ENCODE results near the gene TPST1.
"Not testable (repeated sequence)": the region's sequence is repeated elsewhere in the genome, so short reads cannot be mapped to it uniquely, and the experiment has no call there.

TPST1 gene

DNA sequence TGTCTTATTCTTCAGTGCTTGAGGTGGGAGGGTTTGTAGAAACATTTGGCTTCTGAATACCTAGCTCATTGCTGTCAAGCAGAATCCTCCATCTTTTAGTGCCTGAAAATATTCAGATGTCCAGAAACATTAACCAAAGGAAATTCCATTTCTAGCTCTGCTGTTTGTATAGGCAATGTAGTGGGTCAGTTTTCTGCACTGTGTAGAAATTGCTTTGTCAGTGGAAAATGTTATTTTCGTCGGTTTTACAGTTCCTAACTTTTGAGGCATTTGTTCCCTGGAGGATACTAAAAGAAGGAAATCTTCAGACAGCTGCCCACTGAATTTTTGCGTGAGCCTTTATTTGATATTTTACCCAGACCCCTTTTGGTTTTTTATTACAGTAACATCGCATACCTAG is 143.4 kb downstream of the TPST1 start:
- DNase-seq: no peak

DNA sequence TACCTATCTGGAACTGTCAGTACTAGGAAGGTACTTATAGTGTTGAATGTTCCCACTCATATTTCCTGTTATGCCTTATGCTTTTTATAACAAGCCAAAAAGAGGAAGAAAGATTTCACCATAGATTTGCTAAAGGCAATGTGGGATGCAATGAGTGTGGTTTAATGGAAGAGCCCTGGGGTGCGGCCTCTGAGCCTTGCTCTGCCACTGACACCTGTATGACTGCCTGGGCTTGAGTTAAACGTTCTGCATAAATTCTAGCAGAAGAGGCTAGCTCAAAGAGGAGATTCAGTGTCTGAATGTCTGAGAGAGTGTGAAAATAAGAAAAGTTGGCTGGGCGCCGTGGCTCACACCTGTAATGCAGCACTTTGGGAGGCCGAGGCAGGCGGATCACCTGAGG is 143.8 kb downstream of the TPST1 start:
- no peak for DNase-seq

DNA sequence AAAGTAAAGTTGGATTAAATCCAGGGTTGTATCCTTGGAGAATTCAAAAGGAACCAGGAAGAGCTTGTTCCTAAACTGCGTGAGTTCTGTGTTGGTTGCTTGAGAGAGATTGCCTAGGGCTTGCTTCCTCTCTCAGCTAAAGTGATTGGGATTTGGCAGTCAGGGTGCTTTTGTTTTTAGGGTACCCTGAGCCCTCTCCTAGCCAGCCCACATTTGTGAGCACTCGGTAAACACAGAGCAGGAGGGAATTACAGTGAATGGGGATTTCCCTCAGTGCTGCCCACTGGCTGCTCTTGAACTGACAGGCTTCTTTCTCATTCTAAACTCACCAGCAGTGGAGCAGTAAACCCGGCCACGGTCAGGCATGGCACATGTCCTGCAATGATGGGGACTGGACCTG is 146.9 kb downstream of the TPST1 start:
- no peak for DNase-seq

DNA sequence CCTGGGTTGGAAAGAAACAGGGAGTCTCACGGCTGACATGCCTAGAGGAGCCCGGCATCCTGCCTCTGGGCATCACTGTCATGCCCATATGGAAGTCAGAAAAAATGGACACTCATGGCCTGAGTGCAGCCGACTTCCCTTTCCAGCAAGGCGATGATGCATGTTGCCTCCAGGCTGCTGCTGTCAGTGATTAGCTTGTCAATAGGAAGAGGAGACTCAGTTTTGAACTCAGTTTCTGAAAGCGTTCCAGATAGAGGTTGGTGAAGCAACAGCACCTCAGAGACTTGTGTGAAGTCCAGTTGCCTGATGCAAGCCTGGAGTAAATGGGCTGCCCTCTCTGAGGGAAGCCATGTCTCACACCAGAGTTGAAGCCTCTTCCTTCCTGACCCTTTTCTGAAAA is 148.4 kb downstream of the TPST1 start:
- no peak for DNase-seq

- no peak for DNase-seq
These were observed 150.6 kb downstream of the TPST1 start for GRCh38 chr7:66355756-66356155.

DNA sequence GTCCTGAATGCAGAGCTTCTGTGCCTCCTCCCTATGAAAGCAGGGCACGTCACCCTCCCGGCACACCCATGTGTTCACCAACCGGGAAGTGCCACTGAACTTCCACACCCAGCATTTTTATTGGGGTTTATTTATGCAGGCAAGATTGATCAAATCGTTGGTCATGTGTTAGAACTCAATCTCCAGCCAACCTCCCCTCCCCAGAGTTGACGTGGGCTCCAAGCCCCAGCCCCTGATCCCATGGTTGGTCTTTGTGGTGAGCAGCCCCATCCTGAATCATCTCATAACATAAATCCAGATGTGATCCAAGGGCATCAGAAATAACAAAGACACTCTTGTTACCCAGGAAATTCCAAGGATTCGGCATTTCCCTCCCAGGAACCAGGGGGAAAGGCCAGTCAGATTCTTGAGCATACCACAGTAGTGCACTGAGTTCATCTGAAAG is 151.2 kb downstream of the TPST1 start:
- no peak for DNase-seq

GRCh38 chr7:66357087-66357486 is 152.0 kb downstream of the TPST1 start:
- no peak for DNase-seq

- no peak for DNase-seq
These were observed 154.6 kb downstream of the TPST1 start for GRCh38 chr7:66359656-66360211.

- no peak for DNase-seq
These were observed 157.0 kb downstream of the TPST1 start for GRCh38 chr7:66362136-66362535.

DNA sequence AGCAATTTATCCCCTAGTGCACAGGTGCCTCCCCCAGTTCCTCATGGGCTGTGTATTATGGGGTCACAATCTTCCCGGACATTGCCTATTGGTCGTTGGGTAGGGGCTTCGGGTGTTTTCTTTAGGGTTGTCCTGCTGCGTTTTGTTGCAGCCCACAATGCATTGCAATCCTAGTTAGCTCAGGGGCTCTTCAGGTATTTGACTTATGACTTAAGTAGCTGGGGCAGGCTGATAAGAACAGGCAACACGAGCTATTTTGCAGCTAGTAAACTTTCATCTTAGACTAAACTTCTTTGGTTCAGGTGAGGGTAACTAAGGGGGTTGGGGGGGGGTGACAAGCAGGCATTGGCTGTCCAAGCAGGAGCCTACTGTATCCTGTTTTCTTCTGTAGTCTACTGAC is 158.5 kb downstream of the TPST1 start:
- no peak for DNase-seq

- DNase-seq: not testable (repeated sequence)
These were observed 159.9 kb downstream of the TPST1 start for GRCh38 chr7:66365031-66365430.

GRCh38 chr7:66371096-66371824 is 166.1 kb downstream of the TPST1 start:
- DNase-seq: no peak

DNA sequence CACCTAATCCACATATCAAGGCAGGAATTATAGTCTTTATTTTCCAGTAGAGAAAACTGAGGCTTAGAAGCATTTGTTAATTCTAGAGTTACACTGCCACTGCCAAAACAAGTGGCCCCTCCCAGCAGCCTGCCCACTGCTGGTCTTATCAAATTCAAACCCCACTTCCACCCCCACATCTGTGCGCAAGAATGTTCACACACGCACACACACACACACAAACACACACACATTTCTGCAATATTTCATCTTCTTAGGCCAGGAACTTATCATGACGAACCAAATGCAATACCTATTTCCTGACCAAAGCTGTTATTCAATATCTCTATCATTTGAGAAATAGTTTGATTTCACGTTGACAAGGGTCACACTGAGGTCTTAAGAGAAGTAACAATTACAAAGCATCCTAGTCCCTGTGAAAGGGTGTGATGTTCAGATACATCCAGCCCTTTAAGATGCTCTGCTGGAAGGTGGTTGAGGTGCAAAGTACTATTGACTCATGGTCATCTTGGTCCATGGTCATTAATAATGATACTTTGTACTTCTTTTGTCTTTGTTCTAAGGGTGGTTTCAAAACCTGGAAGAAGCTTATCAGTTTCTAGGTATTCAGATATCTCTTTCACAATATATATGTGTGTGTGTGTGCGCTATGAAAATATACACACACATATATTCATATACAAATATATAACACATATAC is 169.2 kb downstream of the TPST1 start:
- DNase-seq: not testable (repeated sequence)

DNA sequence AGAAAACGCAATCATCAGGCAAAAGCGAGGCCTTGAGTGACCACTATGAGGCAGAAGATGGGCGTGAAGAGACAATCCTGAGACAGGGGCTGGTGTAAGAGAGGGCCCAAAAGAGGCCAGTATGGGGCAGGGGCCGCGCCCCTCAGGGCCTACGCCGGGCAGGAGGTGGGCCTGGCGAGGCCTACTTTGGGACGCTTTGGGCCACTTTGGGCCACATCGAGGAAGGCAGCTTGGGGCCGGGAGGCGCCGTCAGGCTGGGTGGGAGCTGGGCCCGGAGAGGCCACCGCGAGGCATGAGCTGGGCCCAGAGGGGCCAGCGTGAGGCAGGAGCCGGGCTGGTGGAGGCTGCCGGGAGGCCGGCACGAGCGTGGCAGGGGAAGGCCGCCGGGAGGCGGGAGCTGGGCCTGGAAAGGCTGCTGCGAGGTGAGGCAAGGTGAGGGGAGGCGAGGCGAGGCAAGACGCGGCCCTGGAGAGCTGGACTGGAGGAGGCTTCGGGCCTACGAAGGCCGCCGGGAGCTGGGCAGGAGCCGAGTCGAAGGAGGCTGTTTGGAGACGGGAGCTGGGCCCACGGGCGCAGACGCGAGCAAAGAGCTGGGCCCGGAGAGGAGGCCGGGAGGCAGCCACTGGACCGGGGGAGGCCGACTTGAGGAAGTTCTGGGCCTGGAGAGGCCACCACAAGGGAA is 171.3 kb downstream of the TPST1 start:
- DNase-seq: no peak

- no peak for DNase-seq
These were observed 171.9 kb downstream of the TPST1 start for GRCh38 chr7:66377045-66377444.

DNA sequence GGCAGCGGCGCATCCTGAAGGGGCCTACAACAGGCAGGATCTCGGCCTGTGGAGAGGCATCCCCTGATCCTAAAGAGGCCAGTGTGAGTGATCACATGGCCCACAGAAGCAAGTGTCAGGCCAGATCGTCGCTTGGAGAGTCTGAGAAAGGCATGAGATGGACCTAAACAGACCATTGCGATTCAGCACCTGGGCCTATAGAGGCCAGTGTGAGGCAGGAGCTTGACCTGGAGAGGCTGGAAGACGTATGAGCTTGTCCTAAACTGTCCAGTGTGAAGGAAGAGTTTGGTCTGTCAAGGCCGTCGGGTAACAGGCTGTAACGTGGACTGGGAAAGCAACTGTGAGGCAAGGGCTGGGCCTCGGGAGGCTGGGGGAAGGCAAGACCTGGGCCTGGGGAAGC is 172.6 kb downstream of the TPST1 start:
- no peak for DNase-seq

DNA sequence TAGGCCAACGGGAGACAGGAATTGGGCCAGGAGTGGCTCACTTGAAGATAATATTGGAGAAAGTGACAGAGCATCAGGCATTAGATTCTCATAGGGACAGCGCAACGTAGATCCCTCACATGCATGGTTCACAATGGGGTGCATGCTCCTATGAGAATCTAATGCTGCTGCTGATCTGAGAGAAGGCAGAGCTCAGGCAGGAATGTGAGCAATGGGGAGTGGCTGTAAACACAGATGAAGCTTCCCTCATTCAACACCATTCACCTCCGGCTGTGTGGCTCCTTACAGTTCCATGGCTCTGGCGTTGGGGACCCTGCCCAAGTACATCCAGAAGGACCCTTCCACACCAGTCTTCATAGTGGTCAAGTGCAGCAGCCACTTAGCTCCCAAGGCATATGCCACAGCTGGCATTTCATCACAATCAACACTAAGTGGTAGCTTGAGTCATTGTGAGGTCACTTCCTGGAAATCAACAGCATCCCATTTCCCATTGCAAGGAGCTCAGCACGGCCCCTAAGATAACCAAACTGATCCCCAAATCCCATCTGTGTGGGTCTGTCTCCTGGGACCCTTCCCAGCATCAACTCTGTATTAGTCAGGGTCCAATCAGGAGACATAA is 174.5 kb downstream of the TPST1 start:
- DNase-seq: no peak

GRCh38 chr7:66380272-66380888 is 175.2 kb downstream of the TPST1 start:
- no peak for DNase-seq

GRCh38 chr7:66382182-66382923 is 177.2 kb downstream of the TPST1 start:
- DNase-seq: not testable (repeated sequence)

GRCh38 chr7:66385191-66385905 is 180.2 kb downstream of the TPST1 start:
- DNase-seq: not testable (repeated sequence)

- DNase-seq: not testable (repeated sequence)
These were observed 190.0 kb downstream of the TPST1 start for GRCh38 chr7:66395128-66395571.

Data from NCI-H1048 (cell line).